HG02610 (cell line): ENCODE results near the gene ALPI.
"Not testable (repeated sequence)": the region's sequence is repeated elsewhere in the genome, so short reads cannot be mapped to it uniquely, and the experiment has no call there.

Experiments
- ATAC-seq: cut with Tn5 transposase; IDR thresholded peaks from one replicate; pipeline ENCODE4 v1.9.1; 2021; ENCODE audit warnings: mild to moderate bottlenecking, moderate library complexity; ENCODE audit not compliant: unreplicated experiment

Gene ALPI

DNA sequence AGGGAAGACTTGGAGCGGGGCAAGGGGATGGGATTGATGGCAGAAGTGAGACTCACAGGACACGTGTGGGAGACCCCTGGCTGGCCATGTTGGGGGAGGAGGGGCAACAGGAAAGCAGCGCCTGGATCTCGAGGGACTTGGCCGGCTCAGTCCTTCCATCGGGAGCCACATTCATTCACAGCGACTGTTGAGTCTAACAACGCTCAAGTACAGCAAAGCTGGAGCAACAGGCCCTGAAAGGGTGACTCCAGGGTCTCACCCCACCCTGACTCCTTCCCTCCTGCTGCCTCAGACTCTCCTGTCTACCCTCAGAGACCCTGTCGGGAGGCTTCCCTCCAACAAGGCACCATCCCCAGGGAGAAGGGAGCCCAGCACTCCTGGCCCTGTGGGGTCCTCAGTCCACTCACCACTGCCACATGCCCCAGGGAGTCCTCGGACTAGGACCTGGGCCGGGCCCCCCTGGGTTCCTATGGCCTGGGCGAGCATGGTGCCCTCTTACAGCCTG, 14.8 kb upstream of the ALPI start:
- ATAC-seq, result no peak

DNA sequence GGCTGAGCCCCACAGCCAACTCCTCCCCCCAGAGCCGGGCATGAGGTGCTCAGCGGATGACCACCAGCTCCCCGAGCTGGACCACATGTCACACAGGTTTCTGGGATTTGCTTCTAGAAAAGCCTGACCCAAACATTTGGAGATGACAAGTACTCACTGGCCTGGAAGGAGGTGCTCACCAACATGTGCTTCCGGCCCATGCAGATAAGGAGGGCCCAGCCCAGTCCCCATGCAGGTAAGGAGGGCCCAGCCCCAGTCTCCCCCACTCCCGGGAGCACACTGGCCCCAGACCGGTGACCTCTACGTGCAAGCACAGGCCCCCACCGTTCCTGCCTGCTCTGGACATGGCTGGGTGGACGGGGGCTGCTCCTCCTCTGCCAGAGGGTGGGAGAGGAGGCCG, 14.0 kb upstream of the ALPI start:
- ATAC-seq, result not testable (repeated sequence)

DNA sequence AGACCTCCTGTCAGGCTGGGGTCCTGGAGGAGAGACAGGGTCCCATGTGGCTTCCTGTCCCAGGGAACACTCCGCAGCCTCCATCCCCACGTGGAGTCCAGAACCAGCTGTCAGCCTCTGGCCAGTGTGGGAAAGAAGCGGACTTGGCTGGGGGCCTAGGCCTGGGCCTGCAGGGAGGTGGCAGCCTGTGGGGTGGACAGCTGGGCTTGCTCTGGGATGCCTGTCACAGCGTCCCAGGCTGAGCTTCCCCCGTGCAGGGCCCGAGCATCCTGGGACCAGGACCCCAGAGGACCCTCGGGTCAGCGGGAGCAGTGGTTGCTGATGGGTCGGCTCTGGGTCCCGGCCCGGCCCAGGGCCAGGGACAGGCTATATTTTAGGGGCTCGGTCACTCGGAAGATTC, 13.5 kb upstream of the ALPI start:
- ATAC-seq, result not testable (repeated sequence)

DNA sequence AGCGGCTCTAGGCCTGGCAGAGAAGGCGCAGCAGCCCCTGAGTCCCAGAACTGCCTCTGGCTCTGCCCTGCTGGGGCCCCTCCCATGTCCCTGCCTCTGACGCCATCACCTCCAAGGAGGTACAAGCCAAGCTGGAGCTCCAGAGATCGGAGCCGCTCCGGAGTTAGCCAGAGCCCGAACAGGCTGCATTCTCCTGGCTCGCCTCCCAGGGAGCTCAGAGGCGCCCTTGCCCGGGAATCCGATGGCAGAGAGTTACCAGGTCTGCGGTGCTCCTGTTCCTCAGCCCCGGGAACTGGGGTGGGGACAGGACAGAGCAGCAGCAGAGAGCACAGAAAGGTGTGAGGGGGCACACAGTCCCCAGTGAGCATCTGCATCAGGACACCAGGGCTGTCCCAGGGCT, 12.9 kb upstream of the ALPI start:
- ATAC-seq, result not testable (repeated sequence)

DNA sequence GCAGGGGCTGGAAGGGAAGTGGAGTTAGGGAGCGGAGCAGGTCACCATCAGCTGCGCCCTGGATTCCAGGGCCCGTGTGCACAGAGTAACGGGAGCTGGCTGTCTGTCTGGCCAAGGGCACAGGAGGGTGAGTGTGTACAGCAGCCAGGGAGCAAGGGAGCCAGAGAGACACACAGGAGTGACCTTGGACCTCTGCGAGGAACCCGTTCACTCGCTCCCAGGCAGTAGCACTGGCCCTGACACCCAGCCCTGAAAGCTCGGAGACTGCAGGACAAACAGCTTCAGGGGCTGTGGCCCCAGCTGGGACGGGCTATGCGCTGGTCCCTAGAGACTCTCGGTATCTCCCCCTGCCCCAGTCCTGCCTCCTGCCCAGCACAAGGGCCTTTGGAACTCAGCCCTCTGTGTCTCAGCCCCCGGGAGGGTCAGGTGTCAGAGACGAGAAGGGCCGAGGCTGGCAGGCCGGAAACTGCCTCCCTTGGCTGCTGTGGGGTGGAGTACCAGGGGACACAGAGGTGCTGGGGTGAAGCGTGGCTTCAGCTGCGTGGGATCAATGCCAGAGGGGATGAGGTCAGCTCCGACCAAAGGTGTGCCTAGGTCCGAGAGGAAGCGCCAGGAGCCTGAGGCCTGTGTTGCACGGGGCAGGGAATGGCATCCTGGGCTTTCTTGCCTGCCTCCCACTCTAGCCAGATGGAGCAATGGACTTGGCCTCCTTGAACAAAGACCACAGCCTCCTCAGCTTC, 12.1 kb upstream of the ALPI start:
- ATAC-seq, result not testable (repeated sequence)

DNA sequence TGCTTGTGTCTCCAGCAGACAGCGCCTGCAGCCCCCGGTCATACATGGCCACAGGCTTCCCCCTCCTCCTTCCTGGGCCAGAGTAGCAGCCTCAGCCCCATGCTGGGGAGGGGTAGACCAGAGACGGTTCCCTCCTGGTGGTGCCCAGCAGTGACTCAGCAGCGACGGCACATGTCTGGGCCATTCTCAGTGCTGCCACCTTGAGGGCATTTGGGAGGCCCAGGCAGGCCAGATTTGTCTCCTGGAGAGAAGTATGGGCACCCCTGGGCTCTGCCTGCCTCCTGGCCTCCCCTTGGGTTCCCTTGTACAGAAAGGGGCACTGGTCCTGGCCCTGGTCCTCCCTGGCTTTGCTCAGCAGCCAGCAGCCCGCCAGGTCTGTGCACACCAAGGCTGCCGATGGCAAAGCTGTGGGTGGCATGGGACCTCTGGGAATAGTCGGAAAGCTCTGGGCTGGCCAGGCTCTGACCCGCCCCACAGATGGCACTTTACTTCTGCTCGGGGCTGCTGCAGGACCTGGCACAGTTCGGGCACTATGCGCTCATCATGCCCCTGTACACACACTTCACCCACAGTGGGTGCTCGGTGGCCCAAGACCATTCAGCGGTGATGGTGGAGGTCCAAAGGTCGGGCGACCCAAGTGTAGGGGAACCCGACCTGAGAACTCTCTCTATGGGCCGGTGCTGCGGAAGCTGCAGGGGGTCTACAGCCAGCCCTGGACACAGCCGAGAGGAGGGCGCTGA, 11.4 kb upstream of the ALPI start:
- no peak for ATAC-seq

DNA sequence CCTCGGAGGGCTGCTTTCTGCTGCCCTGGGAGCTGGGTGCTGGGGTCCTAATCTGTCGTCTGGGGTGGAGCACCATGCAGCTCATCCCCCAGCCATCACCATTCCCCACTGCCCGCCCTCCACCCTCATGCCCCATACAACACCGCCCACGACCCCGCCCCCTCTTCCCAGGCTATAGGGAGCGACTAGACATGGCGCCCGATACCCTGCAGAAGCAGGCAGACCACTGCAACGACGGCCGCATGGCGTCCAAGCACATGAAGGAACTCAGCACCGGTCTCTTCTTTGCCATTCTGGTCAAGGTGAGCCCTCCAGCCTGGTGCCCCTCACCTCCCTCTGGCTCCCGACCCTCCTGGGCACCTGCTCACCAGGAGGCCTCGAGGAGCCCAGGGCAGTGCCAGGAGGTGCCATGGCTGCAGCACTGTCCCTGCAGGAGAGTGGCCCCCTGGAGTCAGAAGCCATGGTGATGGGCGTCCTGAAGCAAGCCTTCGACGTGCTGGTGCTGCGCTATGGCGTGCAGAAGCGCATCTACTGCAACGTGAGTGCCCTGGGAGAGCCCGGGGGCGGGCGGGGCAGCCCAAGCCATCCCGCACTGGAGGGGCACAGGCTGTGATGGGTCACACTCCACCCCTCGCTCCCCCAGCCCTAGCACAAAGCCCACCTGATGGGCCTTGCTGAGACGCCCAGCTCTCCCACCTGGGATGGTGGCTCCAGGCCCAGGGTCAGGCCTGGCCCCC, 10.6 kb upstream of the ALPI start:
- not testable (repeated sequence) for ATAC-seq

DNA sequence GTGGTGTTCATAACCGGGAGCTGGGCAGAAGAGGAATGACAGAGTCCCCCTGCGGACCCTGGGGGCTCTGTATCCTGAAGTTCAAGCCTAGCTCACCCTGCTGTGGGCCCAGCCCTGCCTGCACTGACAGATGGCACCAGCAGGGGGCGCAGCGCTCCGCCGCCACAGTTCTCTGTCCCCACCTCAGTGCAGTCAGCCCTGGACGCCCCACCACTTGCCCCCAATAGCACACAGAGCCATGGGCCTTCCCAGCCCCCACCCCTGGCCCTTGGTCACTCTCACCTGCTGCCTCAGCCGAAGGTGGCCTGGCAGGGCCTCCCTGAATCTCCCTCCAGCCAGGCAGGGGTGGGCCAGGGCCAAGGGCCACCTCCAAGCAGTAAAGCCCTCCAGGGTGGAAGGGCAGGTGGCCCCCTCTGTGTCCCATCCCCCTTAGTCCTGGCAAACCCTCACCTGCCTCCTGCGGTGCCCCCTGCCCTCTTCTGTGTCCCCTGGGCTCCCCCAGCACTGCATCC, 9.6 kb upstream of the ALPI start:
- ATAC-seq, result not testable (repeated sequence)

DNA sequence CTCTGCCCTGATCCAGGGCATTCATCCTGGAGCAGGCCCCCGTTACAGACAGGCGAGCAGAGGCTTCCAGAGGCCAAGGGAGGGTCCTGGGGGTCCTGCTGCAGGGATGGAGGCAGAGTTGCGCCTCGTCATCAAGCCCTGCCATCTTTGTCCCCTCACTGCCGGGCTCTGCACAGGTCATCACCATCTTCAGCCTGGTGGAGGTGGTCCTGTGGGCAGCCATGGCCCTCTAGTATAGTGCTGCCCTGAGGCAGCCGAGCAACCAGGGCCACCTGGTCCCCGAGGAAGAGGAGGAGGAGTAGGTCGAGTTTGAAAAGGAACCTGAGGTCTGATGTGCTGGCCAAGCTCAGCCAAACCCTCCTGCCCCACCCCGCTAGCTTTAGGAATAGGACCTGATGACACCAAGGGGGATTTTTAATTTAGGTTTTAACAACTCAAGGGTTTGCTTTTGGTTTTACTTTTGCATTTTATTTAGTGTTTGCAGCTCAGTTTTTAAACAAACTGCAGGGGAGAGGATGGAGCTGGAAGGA, 8.8 kb upstream of the ALPI start:
- no peak for ATAC-seq

DNA sequence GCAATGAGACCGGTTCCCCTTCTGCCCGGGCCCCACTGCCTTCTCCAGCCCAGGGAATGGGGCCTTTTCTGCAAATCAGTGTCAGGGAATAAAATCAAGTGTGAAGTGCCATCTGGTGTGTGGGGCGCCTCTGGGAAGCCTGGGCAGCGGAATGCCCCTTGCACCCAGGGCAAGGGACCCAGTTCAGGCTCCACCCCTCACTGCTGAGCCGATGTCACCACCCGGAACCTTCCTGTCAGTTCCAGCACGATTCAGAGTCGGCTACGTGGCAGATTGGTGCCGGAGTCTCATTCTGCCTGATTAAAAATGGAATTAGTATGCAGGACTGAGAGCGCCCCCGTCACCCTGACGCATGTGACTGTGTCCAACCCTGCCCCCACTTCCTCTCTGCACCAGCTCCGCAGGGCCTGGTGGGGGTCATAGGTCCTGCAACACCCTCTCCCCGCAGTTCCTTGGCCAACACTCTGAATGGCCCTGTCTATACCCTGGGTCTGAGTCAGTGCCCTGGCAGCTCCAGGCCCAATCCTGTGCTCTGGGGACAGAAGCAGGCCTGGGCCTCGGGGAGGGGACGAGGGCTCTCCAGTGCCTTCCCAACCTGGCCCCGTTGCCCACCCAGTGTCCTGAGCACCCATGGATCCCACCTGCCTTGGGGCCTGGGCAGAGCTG, 8.2 kb upstream of the ALPI start:
- ATAC-seq, result no peak

DNA sequence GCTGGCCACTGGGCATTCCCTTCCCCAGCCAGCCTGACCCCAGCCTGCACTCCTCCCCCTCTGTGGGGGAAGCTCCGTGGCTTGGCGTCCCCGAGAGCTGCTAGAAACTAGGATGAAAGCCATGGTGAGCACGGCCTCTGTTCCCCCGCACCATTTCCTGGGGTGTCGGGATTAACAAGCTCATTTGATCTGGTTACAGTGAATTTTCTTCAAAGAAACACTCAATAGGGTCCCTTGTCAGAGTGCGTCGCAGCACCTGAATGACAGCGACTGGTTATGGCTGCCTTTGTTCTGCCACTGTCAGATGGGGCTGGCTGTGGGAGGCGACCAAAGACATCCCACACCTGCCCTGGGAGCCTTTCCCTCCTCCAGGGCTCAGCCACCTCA, 7.7 kb upstream of the ALPI start:
- ATAC-seq, result no peak

DNA sequence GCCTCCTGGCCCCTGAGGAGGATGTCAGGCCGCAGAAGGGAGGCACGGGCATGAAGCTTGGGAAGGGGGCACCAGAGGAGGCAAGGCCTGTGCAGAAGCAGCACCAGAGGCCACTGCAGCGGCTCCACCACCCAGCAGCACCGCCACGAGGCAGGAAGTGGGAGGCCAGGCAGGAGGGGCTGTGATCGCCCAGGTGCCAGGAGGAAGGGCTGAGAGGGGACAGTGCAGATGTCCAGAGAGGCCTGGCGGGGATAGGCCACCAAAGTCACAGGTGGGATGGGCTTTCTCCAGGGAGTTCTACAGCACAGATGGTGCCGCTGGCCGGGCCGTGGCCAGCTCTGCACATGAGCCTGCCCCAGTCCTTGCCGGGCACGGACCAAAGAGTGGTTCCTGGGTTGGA, 6.0 kb upstream of the ALPI start:
- no peak for ATAC-seq

DNA sequence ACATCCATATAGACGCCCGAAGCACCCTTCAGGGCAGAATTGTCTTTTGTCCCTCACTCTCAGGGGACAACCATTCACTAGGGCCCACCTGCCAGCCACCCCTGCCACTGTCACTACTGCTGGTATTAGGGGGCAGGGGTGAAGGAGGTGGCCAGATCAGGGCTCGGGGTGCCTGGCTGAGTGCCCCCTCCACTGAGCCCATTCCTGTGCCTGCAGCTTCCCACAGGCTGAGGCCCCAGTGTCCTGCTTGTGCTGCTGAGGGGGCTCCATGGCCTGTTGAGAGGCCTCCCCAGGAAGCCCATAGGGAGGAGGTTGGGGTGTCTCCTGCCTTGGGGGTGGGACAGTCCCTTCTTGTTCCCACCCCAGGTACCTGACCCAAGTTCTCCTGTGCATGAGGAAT, 4.3 kb upstream of the ALPI start:
- not testable (repeated sequence) for ATAC-seq

DNA sequence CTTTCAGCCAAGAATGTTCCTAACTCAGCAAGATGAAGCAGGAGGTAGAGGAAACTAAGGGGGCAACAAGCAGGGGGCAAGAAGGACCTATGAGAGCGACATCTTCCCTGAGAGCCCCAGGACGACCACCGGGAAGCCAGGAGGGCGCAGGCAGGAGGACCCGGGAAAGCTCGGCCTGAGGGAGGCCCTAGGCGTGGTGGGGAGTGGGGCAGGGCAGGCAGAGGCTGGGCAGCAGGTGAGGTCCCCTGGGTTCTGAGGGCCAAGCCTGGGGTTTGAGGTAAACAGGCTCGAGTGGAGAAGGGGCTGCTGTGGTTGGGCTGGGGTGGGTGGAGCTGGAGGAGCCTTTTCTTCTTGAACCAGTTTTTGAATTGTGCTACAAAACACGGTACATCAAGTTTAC, 1.3 kb upstream of the ALPI start:
- no peak for ATAC-seq

DNA sequence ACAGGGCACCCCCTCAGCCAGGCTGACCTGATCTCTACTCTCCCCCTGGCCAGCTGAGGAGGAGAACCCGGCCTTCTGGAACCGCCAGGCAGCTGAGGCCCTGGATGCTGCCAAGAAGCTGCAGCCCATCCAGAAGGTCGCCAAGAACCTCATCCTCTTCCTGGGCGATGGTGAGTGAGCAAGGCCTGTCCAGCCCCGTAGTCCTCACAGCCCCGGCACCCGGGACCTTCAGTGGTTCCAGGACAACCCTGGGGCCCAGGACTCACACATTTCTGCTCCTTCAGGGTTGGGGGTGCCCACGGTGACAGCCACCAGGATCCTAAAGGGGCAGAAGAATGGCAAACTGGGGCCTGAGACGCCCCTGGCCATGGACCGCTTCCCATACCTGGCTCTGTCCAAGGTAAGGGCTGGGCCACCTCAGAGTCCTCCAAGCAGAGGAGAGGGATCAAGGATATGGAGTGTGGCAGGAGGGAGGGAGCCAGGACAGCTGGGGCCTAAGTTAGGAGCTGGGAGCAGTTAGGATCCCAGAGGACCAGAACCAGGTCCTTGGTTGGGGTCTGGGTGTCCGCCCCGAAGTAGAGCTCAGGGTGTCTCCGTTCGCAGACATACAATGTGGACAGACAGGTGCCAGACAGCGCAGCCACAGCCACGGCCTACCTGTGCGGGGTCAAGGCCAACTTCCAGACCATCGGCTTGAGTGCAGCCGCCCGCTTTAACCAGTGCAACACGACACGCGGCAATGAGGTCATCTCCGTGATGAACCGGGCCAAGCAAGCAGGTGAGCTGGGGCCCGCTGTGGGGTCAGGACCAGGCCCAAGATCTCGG, 555 bp downstream of the ALPI start:
- no peak for ATAC-seq

DNA sequence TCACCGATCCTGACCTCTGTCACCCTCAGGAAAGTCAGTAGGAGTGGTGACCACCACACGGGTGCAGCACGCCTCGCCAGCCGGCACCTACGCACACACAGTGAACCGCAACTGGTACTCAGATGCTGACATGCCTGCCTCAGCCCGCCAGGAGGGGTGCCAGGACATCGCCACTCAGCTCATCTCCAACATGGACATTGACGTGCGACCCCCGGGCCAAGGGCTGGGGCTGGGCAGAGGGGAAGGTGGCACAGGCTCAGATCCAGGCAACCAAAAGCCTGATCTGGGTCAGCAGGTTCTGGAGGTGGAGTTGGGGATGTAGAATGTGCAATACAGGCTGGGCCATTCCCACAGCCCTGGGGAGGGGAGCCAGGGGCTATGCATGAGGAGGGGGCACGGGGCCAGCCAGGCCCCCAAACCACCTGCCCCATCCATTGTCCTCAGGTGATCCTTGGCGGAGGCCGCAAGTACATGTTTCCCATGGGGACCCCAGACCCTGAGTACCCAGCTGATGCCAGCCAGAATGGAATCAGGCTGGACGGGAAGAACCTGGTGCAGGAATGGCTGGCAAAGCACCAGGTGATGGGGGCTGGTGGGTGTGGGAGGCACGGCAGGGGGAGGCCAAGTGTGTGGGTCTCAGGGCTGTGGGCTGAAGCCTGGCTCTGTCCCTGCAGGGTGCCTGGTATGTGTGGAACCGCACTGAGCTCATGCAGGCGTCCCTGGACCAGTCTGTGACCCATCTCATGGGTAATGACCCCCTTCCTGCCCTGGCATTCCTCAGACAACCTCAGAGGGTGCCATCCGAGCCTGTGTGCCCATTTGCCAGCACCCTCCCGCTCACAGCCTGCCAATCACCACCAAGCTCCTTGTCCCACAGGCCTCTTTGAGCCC, 1.4 kb downstream of the ALPI start:
- ATAC-seq, result no peak

DNA sequence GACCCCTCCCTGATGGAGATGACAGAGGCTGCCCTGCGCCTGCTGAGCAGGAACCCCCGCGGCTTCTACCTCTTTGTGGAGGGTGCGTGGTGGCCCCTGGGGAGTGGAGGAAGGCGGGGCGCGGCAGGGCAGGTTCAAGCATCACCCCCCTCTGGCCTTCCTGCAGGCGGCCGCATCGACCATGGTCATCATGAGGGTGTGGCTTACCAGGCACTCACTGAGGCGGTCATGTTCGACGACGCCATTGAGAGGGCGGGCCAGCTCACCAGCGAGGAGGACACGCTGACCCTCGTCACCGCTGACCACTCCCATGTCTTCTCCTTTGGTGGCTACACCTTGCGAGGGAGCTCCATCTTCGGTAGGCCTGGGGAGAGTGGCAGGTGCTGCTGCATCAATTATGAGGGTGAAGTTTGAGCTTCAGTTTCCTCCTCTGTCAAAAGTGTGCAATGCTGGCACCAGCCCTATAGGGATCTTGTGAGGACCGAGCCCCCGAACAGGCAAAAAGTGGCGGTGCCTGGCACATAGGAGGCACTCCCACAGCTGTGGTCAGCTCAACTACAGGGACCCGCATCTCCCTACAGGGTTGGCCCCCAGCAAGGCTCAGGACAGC, 2.2 kb downstream of the ALPI start:
- ATAC-seq, result no peak

DNA sequence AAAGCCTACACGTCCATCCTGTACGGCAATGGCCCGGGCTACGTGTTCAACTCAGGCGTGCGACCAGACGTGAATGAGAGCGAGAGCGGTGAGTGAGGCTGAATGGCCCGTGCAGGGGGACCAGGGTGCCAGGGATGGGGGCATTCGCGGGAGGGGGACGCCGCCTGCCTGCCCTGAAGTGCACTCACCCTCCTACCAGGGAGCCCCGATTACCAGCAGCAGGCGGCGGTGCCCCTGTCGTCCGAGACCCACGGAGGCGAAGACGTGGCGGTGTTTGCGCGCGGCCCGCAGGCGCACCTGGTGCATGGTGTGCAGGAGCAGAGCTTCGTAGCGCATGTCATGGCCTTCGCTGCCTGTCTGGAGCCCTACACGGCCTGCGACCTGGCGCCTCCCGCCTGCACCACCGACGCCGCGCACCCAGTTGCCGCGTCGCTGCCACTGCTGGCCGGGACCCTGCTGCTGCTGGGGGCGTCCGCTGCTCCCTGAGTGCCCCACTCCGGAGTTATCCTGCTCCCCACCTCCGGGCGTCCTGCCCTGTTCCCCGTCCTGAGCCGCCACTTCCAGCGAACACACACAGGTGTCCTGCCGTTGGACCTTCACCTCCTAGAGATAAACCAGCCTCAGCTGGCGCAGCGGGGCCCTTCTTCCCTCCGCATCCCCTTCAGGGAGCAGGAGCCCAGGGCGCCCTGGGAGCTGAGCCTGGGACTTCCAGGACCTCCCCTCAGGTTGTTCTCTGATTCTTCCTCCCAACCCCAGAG, 2.9 kb downstream of the ALPI start:
- ATAC-seq, result no peak
